ENCODE results near the gene PPP1R3G. TPM values are rescaled to one million over a fixed set of nuclear protein-coding genes. Genes with fewer than 3 reads are reported as not detected.

The PPP1R3G gene
- polyA plus RNA-seq, 3 donors from 2014 or later = not detected

GRCh38 chr6:5081182-5081581 lies 4.0 kb upstream of the PPP1R3G start:
- no peaks in the 10 kb centered on the region for H3K9me3 Mint-ChIP-seq
- DNase-seq = no peak
- H3K27ac Mint-ChIP-seq = no peak overlapping the region

GRCh38 chr6:5081955-5082354 lies 3.2 kb upstream of the PPP1R3G start:
- no peak for DNase-seq
- Mint-ChIP-seq H3K4me1 (no peaks in the 10 kb centered on the region), H3K4me3 (no peak overlapping the region), H3K36me3 (peaks cover 0 to 4% (median 0%) of the 10 kb centered on the region in 3 donors), H3K27ac (no peak overlapping the region), H3K9me3 (no peaks in the 10 kb centered on the region), H3K27me3 (ENCODE audit: low read depth in 3 of 3) (peaks cover 2 to 10% (median 5%) of the 10 kb centered on the region in 3 donors)

More at GRCh38 chr6:5081182-5081581, 4.0 kb upstream of the PPP1R3G start:
- Mint-ChIP-seq H3K4me1 (no peaks in the 10 kb centered on the region), H3K36me3 (peaks cover 0 to 4% (median 0%) of the 10 kb centered on the region in 3 donors), H3K27me3 (ENCODE audit: low read depth in 3 of 3) (peaks cover 2 to 5% (median 4%) of the 10 kb centered on the region in 3 donors), H3K4me3 (no peak overlapping the region)

- no peak for DNase-seq
- H3K36me3 Mint-ChIP-seq = peaks cover 0 to 4% (median 0%) of the 10 kb centered on the region in 3 donors
- H3K4me1 Mint-ChIP-seq = no peaks in the 10 kb centered on the region
- H3K9me3 Mint-ChIP-seq = no peaks in the 10 kb centered on the region
- no peak overlapping the region for H3K27ac Mint-ChIP-seq
- H3K27me3 Mint-ChIP-seq (ENCODE audit: low read depth in 3 of 3) = peaks cover 2 to 17% (median 8%) of the 10 kb centered on the region in 3 donors
- H3K4me3 Mint-ChIP-seq = no peak overlapping the region
Measured at GRCh38 chr6:5082487-5083306, 2.4 kb upstream of the PPP1R3G start.

- Mint-ChIP-seq H3K4me1 (no peaks in the 10 kb centered on the region), H3K9me3 (no peaks in the 10 kb centered on the region), H3K27me3 (ENCODE audit: low read depth in 3 of 3) (peaks cover 4 to 18% (median 8%) of the 10 kb centered on the region in 3 donors), H3K36me3 (peaks cover 0 to 4% (median 0%) of the 10 kb centered on the region in 3 donors), H3K27ac (no peak overlapping the region), H3K4me3 (peak overlapping the region in 1 of 5 donors; percentile 21)
- no peak for DNase-seq
Measured at GRCh38 chr6:5083307-5083583, 1.9 kb upstream of the PPP1R3G start.

GRCh38 chr6:5083813-5084359 lies 1.3 kb upstream of the PPP1R3G start:
- no peak for DNase-seq
- Mint-ChIP-seq H3K27ac (no peak overlapping the region), H3K27me3 (ENCODE audit: low read depth in 3 of 3) (peaks cover 4 to 24% (median 8%) of the 10 kb centered on the region in 3 donors), H3K36me3 (peaks cover 0 to 4% (median 0%) of the 10 kb centered on the region in 3 donors), H3K9me3 (no peaks in the 10 kb centered on the region), H3K4me3 (peak overlapping the region in 1 of 5 donors; percentile 3), H3K4me1 (no peaks in the 10 kb centered on the region)

- H3K4me3 Mint-ChIP-seq = no peak overlapping the region
- H3K27ac Mint-ChIP-seq = no peak overlapping the region
- H3K4me1 Mint-ChIP-seq = no peaks in the 10 kb centered on the region
Measured at GRCh38 chr6:5084360-5084780, 771 bp upstream of the PPP1R3G start.

GRCh38 chr6:5085648-5086293 lies 630 bp downstream of the PPP1R3G start:
- H3K4me1 Mint-ChIP-seq = no peaks in the 10 kb centered on the region
- H3K36me3 Mint-ChIP-seq = peaks cover 0 to 4% (median 0%) of the 10 kb centered on the region in 3 donors
- no peak for DNase-seq
- H3K4me3 Mint-ChIP-seq = no peak overlapping the region
- no peaks in the 10 kb centered on the region for H3K9me3 Mint-ChIP-seq
- no peak overlapping the region for H3K27ac Mint-ChIP-seq
- H3K27me3 Mint-ChIP-seq (ENCODE audit: low read depth in 3 of 3) = peaks cover 7 to 28% (median 8%) of the 10 kb centered on the region in 3 donors

More at GRCh38 chr6:5084360-5084780, 771 bp upstream of the PPP1R3G start:
- Mint-ChIP-seq H3K9me3 (no peaks in the 10 kb centered on the region), H3K27me3 (ENCODE audit: low read depth in 3 of 3) (peaks cover 4 to 24% (median 8%) of the 10 kb centered on the region in 3 donors), H3K36me3 (peaks cover 0 to 4% (median 0%) of the 10 kb centered on the region in 3 donors)
- DNase-seq = no peak

- Mint-ChIP-seq H3K4me1 (no peaks in the 10 kb centered on the region), H3K9me3 (no peaks in the 10 kb centered on the region), H3K4me3 (no peak overlapping the region), H3K36me3 (peaks cover 0 to 4% (median 0%) of the 10 kb centered on the region in 3 donors), H3K27me3 (ENCODE audit: low read depth in 3 of 3) (peaks cover 7 to 28% (median 11%) of the 10 kb centered on the region in 3 donors), H3K27ac (no peak overlapping the region)
- DNase-seq = no peak
Measured at GRCh38 chr6:5086294-5086890, 1.3 kb downstream of the PPP1R3G start.

- Mint-ChIP-seq H3K27me3 (ENCODE audit: low read depth in 3 of 3) (peaks cover 6 to 28% (median 11%) of the 10 kb centered on the region in 3 donors), H3K36me3 (peaks cover 0 to 4% (median 0%) of the 10 kb centered on the region in 3 donors), H3K9me3 (no peaks in the 10 kb centered on the region), H3K4me3 (no peak overlapping the region), H3K4me1 (no peaks in the 10 kb centered on the region), H3K27ac (no peak overlapping the region)
- no peak for DNase-seq
Measured at GRCh38 chr6:5087389-5087788, 2.2 kb downstream of the PPP1R3G start.

- Mint-ChIP-seq H3K4me1 (no peaks in the 10 kb centered on the region), H3K27me3 (ENCODE audit: low read depth in 3 of 3) (peaks cover 9 to 24% (median 9%) of the 10 kb centered on the region in 3 donors), H3K27ac (no peak overlapping the region), H3K36me3 (no peaks in the 10 kb centered on the region), H3K9me3 (no peaks in the 10 kb centered on the region), H3K4me3 (no peak overlapping the region)
- DNase-seq = no peak
Measured at GRCh38 chr6:5088780-5089179, 3.6 kb downstream of the PPP1R3G start.

- peaks cover 6 to 24% (median 9%) of the 10 kb centered on the region in 3 donors for H3K27me3 Mint-ChIP-seq (ENCODE audit: low read depth in 3 of 3)
- no peaks in the 10 kb centered on the region for H3K9me3 Mint-ChIP-seq
- H3K4me1 Mint-ChIP-seq = no peaks in the 10 kb centered on the region
- no peaks in the 10 kb centered on the region for H3K36me3 Mint-ChIP-seq
- no peak for DNase-seq
- no peak overlapping the region for H3K27ac Mint-ChIP-seq
- H3K4me3 Mint-ChIP-seq = no peak overlapping the region
Measured at GRCh38 chr6:5089481-5090438, 4.6 kb downstream of the PPP1R3G start.

- H3K4me3 Mint-ChIP-seq = no peak overlapping the region
- H3K27me3 Mint-ChIP-seq (ENCODE audit: low read depth in 3 of 3) = peaks cover 5 to 24% (median 9%) of the 10 kb centered on the region in 3 donors
- H3K4me1 Mint-ChIP-seq = no peaks in the 10 kb centered on the region
- no peaks in the 10 kb centered on the region for H3K9me3 Mint-ChIP-seq
- H3K36me3 Mint-ChIP-seq = no peaks in the 10 kb centered on the region
- DNase-seq = no peak
- H3K27ac Mint-ChIP-seq = no peak overlapping the region
Measured at GRCh38 chr6:5090603-5091002, 5.5 kb downstream of the PPP1R3G start.

Measured in immature natural killer cell (primary cell).